ENCODE data around the gene JAKMIP1.

JAKMIP1 gene

GRCh38 chr4:6233929-6234328, 33.6 kb upstream of the JAKMIP1 start:
- no peak for DNase-seq (ENCODE audit: low read depth)
- H3K4me3 ChIP-seq (ENCODE audit: low read depth, low read length): no peak overlapping the region
- TF ChIP-seq CTCF (IDR thresholded peaks at IDR 0.05; ENCODE audit: low read depth, low read length, missing control alignments): no peak

- TF ChIP-seq CTCF (IDR thresholded peaks at IDR 0.05; ENCODE audit: low read depth, low read length, missing control alignments): no peak
- no peak for DNase-seq (ENCODE audit: low read depth)
- no peak overlapping the region for H3K4me3 ChIP-seq (ENCODE audit: low read depth, low read length)
Observed at GRCh38 chr4:6232836-6233785, 32.8 kb upstream of the JAKMIP1 start.

GRCh38 chr4:6231663-6232165, 31.4 kb upstream of the JAKMIP1 start:
- H3K4me3 ChIP-seq (ENCODE audit: low read depth, low read length): no peak overlapping the region
- TF ChIP-seq CTCF (IDR thresholded peaks at IDR 0.05; ENCODE audit: low read depth, low read length, missing control alignments): no peak
- no peak for DNase-seq (ENCODE audit: low read depth)

- H3K4me3 ChIP-seq (ENCODE audit: low read depth, low read length): no peak overlapping the region
- no peak for TF ChIP-seq CTCF (IDR thresholded peaks at IDR 0.05; ENCODE audit: low read depth, low read length, missing control alignments)
- DNase-seq (ENCODE audit: low read depth): no peak
Observed at GRCh38 chr4:6230827-6231662, 30.7 kb upstream of the JAKMIP1 start.

- no peak for TF ChIP-seq CTCF (IDR thresholded peaks at IDR 0.05; ENCODE audit: low read depth, low read length, missing control alignments)
- no peak for DNase-seq (ENCODE audit: low read depth)
- no peak overlapping the region for H3K4me3 ChIP-seq (ENCODE audit: low read depth, low read length)
Observed at GRCh38 chr4:6230502-6230785, 30.1 kb upstream of the JAKMIP1 start.

- H3K4me3 ChIP-seq (ENCODE audit: low read depth, low read length): no peak overlapping the region
- TF ChIP-seq CTCF (IDR thresholded peaks at IDR 0.05; ENCODE audit: low read depth, low read length, missing control alignments): no peak
- no peak for DNase-seq (ENCODE audit: low read depth)
Observed at GRCh38 chr4:6229671-6230501, 29.5 kb upstream of the JAKMIP1 start.
